HEK293 (cell line): ENCODE data around the gene IGFL3.

Source experiments
- CTCF ChIA-PET: fragments of 350-600 bp; formaldehyde crosslinking; extraction: SDS; loops from one replicate; lab custom pipeline; 2021; ENCODE audit warnings: antibody characterized with exemption; lab: Yijun Ruan, JAX
- POLR2A ChIA-PET: fragments of 300-600 bp; formaldehyde crosslinking; extraction: SDS; loops from one replicate; lab custom pipeline; 2020; ENCODE audit warnings: antibody characterized with exemption, inconsistent platforms; lab: Yijun Ruan, JAX
- H3K27ac ChIP-seq: fragments of 200-500 bp; sonication (Bioruptor generic); 2 replicates; pipeline ENCODE4 v1.5.1; 2014; ENCODE audit warnings: low read depth, low read length, control low read depth, inconsistent platforms; ENCODE audit errors: extremely low read depth
- H3K36me3 ChIP-seq, 2 experiments: fragments of 200-500 bp in 1 of 2; sonication (Bioruptor generic) in 1 of 2; 1 replicate in 1 of 2; 2 replicates in 1 of 2; pipeline ENCODE4 v1.5.1; 2014 to 2017; ENCODE audit warnings: inconsistent platforms in 2 of 2, low read length in 2 of 2; ENCODE audit not compliant: control insufficient read depth in 2 of 2, insufficient read depth in 1 of 2
- H3K4me1 ChIP-seq: fragments of 200-500 bp; sonication (Bioruptor generic); 2 replicates; pipeline ENCODE4 v1.5.1; 2014; ENCODE audit warnings: mild to moderate bottlenecking, low read length, inconsistent platforms; ENCODE audit not compliant: control insufficient read depth, insufficient read depth
- H3K4me3 ChIP-seq: 2 replicates; pipeline ENCODE4 v1.5.1; 2011; ENCODE audit warnings: low read depth, mild to moderate bottlenecking, control low read depth, low read length, moderate library complexity
- H3K9me3 ChIP-seq: fragments of 200-500 bp; sonication (Bioruptor generic); 2 replicates; pipeline ENCODE4 v1.5.1; 2014; ENCODE audit warnings: low read depth, low read length, inconsistent platforms; ENCODE audit not compliant: control insufficient read depth, insufficient read depth
- BCL11A ChIP-seq: fragments of 450-650 bp; formaldehyde crosslinking; IDR thresholded peaks from 2 replicates; pipeline ENCODE4 v1.5.1; 2016; ENCODE audit warnings: low read depth, missing biosample characterization, missing genetic modification characterization
- CTCF ChIP-seq: fragments of 450-650 bp; formaldehyde crosslinking; IDR thresholded peaks from 2 replicates; pipeline ENCODE4 v1.5.1; 2016; ENCODE audit warnings: missing biosample characterization, missing genetic modification characterization
- GLI2 ChIP-seq: fragments of 450-650 bp; formaldehyde crosslinking; IDR thresholded peaks from 2 replicates; pipeline ENCODE4; 2017; ENCODE audit warnings: missing biosample characterization, missing genetic modification characterization, low read depth, borderline replicate concordance
- GLIS2 ChIP-seq: fragments of 450-650 bp; formaldehyde crosslinking; IDR thresholded peaks from 2 replicates; pipeline ENCODE4 v1.5.1; 2016; ENCODE audit warnings: missing biosample characterization, missing genetic modification characterization
- KLF17 ChIP-seq: fragments of 450-650 bp; formaldehyde crosslinking; IDR thresholded peaks from 2 replicates; pipeline ENCODE4 v1.5.1; 2016; ENCODE audit warnings: missing biosample characterization, missing genetic modification characterization
- KLF8 ChIP-seq: fragments of 450-650 bp; formaldehyde crosslinking; IDR thresholded peaks from 2 replicates; pipeline ENCODE4 v1.5.1; 2016; ENCODE audit warnings: missing biosample characterization, missing genetic modification characterization
- MYNN ChIP-seq: fragments of 450-650 bp; formaldehyde crosslinking; IDR thresholded peaks from 2 replicates; pipeline ENCODE4 v1.5.1; 2016; ENCODE audit warnings: missing biosample characterization, missing genetic modification characterization, borderline replicate concordance
- ZBTB10 ChIP-seq: fragments of 450-650 bp; formaldehyde crosslinking; IDR thresholded peaks from 2 replicates; pipeline ENCODE4 v1.5.1; 2016; ENCODE audit warnings: missing biosample characterization, missing genetic modification characterization
- ZIC2 ChIP-seq: fragments of 450-650 bp; formaldehyde crosslinking; IDR thresholded peaks from 2 replicates; pipeline ENCODE4 v1.5.1; 2016; ENCODE audit warnings: missing biosample characterization, missing genetic modification characterization
- ZNF174 ChIP-seq: fragments of 450-650 bp; formaldehyde crosslinking; IDR thresholded peaks from 2 replicates; pipeline ENCODE4 v1.5.0; 2017; ENCODE audit warnings: missing biosample characterization, mild to moderate bottlenecking, missing genetic modification characterization
- ZNF223 ChIP-seq: fragments of 450-650 bp; formaldehyde crosslinking; IDR thresholded peaks from 2 replicates; pipeline ENCODE4 v1.5.1; 2016; ENCODE audit warnings: missing biosample characterization, missing genetic modification characterization
- ZNF335 ChIP-seq: fragments of 450-650 bp; formaldehyde crosslinking; conservative IDR thresholded peaks from 2 replicates; pipeline ENCODE4 v1.5.1; 2016; ENCODE audit warnings: missing biosample characterization, missing genetic modification characterization
- ZNF510 ChIP-seq: fragments of 450-650 bp; formaldehyde crosslinking; IDR thresholded peaks from 2 replicates; pipeline ENCODE4 v1.5.1; 2018; ENCODE audit warnings: mild to moderate bottlenecking, missing genetic modification characterization, missing biosample characterization; ENCODE audit not compliant: insufficient replicate concordance
- ZNF561 ChIP-seq: fragments of 450-650 bp; IDR thresholded peaks from 2 replicates; pipeline ENCODE4 v1.5.1; 2018; ENCODE audit warnings: missing biosample characterization, missing genetic modification characterization, borderline replicate concordance
- ZNF654 ChIP-seq: fragments of 450-650 bp; formaldehyde crosslinking; IDR thresholded peaks from 2 replicates; pipeline ENCODE4 v1.5.1; 2016; ENCODE audit warnings: low read depth, missing biosample characterization, missing genetic modification characterization
- ZNF677 ChIP-seq: fragments of 450-650 bp; IDR thresholded peaks from 2 replicates; pipeline ENCODE4 v1.5.0; 2018; ENCODE audit warnings: missing biosample characterization, mild to moderate bottlenecking, missing genetic modification characterization, moderate library complexity
- ZNF701 ChIP-seq: fragments of 450-650 bp; formaldehyde crosslinking; IDR thresholded peaks from 2 replicates; pipeline ENCODE4 v1.5.1; 2016; ENCODE audit warnings: missing biosample characterization, missing genetic modification characterization
- ZNF76 ChIP-seq: fragments of 450-650 bp; formaldehyde crosslinking; IDR thresholded peaks from 2 replicates; pipeline ENCODE4; 2016; ENCODE audit warnings: low read depth, missing biosample characterization, missing genetic modification characterization, borderline replicate concordance
- ZNF776 ChIP-seq: fragments of 450-650 bp; formaldehyde crosslinking; IDR thresholded peaks from 2 replicates; pipeline ENCODE4 v1.5.0; 2017; ENCODE audit warnings: missing biosample characterization, missing genetic modification characterization, borderline replicate concordance
- ZSCAN30 ChIP-seq: fragments of 450-650 bp; IDR thresholded peaks from 2 replicates; pipeline ENCODE4 v1.5.1; 2018; ENCODE audit warnings: missing biosample characterization, mild to moderate bottlenecking, missing genetic modification characterization, moderate library complexity
- TF ChIP-seq, protein P1 (sequence below): fragments of 450-650 bp; formaldehyde crosslinking; IDR thresholded peaks from 2 replicates; pipeline ENCODE4 v1.5.1; 2016; ENCODE audit warnings: missing biosample characterization, missing genetic modification characterization
- TF ChIP-seq, protein P2 (sequence below): fragments of 450-650 bp; formaldehyde crosslinking; optimal IDR thresholded peaks from 2 replicates; pipeline ENCODE3; 2016; ENCODE audit warnings: missing biosample characterization, mild to moderate bottlenecking, missing genetic modification characterization

Gene IGFL3

GRCh38 chr19:46144756-46145155, 20.3 kb upstream of the IGFL3 start:
- CTCF ChIA-PET: no interaction called here
- Histone ChIP-seq H3K4me3 (no peak overlapping the region), H3K27ac (no peak overlapping the region), H3K36me3 (no peaks in the 10 kb centered on the region), H3K4me1 (peaks cover 17% of the 10 kb centered on the region), H3K9me3 (no peaks in the 10 kb centered on the region)
- POLR2A ChIA-PET: no interaction called here
- TF ChIP-seq ZNF701 (no peak), CTCF (tag by site-specific recombination) (no peak), GLIS2 (tag by site-specific recombination) (no peak), ZBTB10 (tag by site-specific recombination) (no peak)
- TF ChIP-seq, protein P1, sequence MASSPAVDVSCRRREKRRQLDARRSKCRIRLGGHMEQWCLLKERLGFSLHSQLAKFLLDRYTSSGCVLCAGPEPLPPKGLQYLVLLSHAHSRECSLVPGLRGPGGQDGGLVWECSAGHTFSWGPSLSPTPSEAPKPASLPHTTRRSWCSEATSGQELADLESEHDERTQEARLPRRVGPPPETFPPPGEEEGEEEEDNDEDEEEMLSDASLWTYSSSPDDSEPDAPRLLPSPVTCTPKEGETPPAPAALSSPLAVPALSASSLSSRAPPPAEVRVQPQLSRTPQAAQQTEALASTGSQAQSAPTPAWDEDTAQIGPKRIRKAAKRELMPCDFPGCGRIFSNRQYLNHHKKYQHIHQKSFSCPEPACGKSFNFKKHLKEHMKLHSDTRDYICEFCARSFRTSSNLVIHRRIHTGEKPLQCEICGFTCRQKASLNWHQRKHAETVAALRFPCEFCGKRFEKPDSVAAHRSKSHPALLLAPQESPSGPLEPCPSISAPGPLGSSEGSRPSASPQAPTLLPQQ (tag by site-specific recombination): no peak

DNA sequence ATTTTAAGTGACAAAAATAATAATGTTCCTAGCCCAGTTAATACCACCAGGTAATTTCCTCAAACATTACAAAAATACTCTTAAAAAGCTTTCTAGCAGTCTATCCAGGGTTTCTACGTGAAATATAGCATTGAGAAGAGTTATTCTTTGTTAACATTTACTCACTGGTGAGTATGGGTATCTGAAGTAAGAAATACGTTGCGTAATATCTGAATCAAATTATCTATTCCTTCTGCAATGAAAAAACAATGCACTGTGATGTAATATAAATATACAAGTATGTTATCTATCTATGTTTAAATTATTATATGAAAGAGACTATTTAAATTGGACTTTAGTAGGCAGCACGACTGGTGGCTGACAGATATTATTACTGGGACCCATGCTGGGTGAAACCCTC, 17.8 kb upstream of the IGFL3 start:
- no peak for TF ChIP-seq ZNF174 (tag by site-specific recombination)
- no peak for TF ChIP-seq BCL11A
- TF ChIP-seq, protein P2, sequence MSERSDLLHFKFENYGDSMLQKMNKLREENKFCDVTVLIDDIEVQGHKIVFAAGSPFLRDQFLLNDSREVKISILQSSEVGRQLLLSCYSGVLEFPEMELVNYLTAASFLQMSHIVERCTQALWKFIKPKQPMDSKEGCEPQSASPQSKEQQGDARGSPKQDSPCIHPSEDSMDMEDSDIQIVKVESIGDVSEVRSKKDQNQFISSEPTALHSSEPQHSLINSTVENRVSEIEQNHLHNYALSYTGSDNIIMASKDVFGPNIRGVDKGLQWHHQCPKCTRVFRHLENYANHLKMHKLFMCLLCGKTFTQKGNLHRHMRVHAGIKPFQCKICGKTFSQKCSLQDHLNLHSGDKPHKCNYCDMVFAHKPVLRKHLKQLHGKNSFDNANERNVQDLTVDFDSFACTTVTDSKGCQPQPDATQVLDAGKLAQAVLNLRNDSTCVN: no peak
- no peak for TF ChIP-seq ZNF223
- no peak for TF ChIP-seq KLF17 (tag by site-specific recombination)
- no peak for TF ChIP-seq ZNF561
- no peak for TF ChIP-seq MYNN (tag by site-specific recombination)
- TF ChIP-seq ZNF677 (tag by site-specific recombination): no peak
- ChIA-PET POLR2A (no interaction called here), CTCF (interaction anchor here (0.6 to 1.2 kb wide), 2 partner anchors 13 to 63 kb away, joined by 3 read pairs; no protein-coding TSS in a partner anchor)
- H3K36me3 ChIP-seq: no peaks in the 10 kb centered on the region
- no peak overlapping the region for H3K4me3 ChIP-seq
- no peak overlapping the region for H3K27ac ChIP-seq
- H3K9me3 ChIP-seq: no peaks in the 10 kb centered on the region
- peaks cover 4% of the 10 kb centered on the region; the same call in 1 of the 2 replicates for H3K4me1 ChIP-seq

DNA sequence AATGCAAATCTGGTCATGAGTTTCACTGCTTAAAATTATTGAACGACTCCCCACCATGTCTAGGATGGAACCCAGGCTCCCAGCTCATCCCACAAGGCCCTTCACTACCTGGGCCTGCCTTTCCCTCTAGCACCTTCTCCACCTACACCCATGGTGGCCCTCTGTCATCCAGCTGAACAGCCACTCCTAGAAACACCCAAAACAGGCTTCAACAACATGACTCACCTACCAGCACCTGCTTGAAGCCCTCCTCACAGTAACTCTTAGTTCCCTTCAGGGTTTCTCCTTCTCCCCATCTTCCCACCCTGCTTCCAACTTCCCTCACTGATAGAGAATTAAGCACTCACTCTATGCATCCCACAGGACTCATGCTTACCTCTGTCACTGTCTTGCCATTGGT, 16.9 kb upstream of the IGFL3 start:
- ChIA-PET CTCF (no interaction called here), POLR2A (no interaction called here)
- H3K36me3 ChIP-seq: no peaks in the 10 kb centered on the region
- no peak overlapping the region for H3K4me3 ChIP-seq
- H3K9me3 ChIP-seq: no peaks in the 10 kb centered on the region
- H3K27ac ChIP-seq: no peak overlapping the region
- no peaks in the 10 kb centered on the region for H3K4me1 ChIP-seq
- TF ChIP-seq ZNF776 (tag by site-specific recombination): no peak
- no peak for TF ChIP-seq GLI2 (tag by site-specific recombination)
- no peak for TF ChIP-seq ZNF510 (tag by site-specific recombination)
- TF ChIP-seq ZIC2 (tag by site-specific recombination): no peak
- TF ChIP-seq KLF8 (tag by site-specific recombination): no peak
- no peak for TF ChIP-seq ZNF335 (tag by site-specific recombination)
- no peak for TF ChIP-seq ZSCAN30 (tag by site-specific recombination)
- no peak for TF ChIP-seq ZNF76
- no peak for TF ChIP-seq ZNF654
